ENCODE data around the gene STAT5B. TPM values are rescaled to one million over a fixed set of nuclear protein-coding genes. Genes with fewer than 3 reads are reported as not detected.

The STAT5B gene
- total RNA-seq, 1 experiment from 2014 or later = 102 TPM

- intact Hi-C loops (cut with micrococcal nuclease; ENCODE audit: unreplicated experiment) (no loop called here), in situ Hi-C loops (cut with HindIII; ENCODE audit: low pct_unique_long_range_greater_than_20kb, low sequenced_read_pairs) (no loop called here)
- no TSS peak for BruUV-seq (replicated peaks)
- TF ChIP-seq CTCF (IDR thresholded peaks at IDR 0.05) (peak; percentile 89), TCF7L2 (IDR thresholded peaks at IDR 0.05; ENCODE audit: low read depth, low read length) (no peak)
- Histone ChIP-seq H3K27me3 (ENCODE audit: control insufficient read depth, insufficient read depth, low read length) (no peaks in the 10 kb centered on the region), H3K9me3 (ENCODE audit: control insufficient read depth, insufficient read depth, low read depth, low read length) (no peaks in the 10 kb centered on the region), H3K4me3 (ENCODE audit: low read depth in 2 of 2, low read length in 2 of 2) (peak overlapping the region; percentile 47 to 69), H3K27ac (ENCODE audit: low read length) (peak overlapping the region; percentile 79), H3K4me1 (ENCODE audit: control insufficient read depth, insufficient read depth, low read length) (peaks cover 12% of the 10 kb centered on the region), H3K36me3 (ENCODE audit: control insufficient read depth, insufficient read depth, low read length) (no peaks in the 10 kb centered on the region)
- CTCF ChIA-PET = no interaction called here
- DNase-seq (ENCODE audit: low read depth, low spot score) (no peak), ATAC-seq (peak; percentile 80)
- POLR2A ChIA-PET = interaction anchor here (0.6 kb wide), 1 partner anchor 492 kb away, joined by 3 read pairs; no protein-coding TSS in a partner anchor
These were observed 92.2 kb downstream of the STAT5B start for GRCh38 chr17:42183741-42184711.

DNA sequence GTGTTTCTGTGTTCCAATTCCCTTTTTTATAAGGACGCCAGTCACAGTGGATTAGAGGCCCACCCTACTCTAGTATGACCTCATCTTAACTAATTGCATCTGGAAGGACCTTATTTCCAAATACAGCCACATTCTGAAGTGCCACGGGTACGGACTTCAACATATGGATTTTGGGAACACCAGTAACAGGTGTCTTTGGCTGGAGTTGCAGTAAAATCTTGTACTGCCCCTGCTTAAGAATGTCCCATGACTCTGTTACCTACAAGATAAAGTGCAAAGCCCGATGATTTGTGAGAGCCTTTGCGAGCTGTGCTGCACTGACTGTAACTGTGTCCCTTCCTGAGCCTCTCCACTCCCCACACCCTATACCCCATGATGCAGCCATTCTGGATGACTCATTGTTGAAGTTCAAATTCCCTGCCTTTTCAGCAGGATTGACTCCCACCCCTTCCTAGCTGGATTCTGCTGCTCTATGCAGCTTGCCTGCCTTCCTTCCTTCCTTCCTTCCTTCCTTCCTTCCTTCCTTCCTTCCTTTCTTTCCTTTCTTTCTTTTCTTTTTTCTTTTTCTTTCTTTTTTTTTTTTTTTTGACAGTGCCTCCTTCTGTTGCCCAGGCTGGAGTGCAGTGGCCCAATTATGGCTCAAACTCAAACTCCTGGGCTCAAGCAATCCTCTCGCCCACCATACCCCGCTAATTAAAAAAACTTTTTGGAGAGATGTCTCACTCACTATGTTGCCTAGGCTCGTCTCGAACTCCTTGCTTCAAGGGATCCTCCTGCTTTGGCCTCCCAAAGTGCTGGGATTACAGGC is 93.1 kb downstream of the STAT5B start:
- no peak for TF ChIP-seq SIN3A (IDR thresholded peaks at IDR 0.05; ENCODE audit: borderline replicate concordance, insufficient read depth, low read depth, low read length)
- no peak for TF ChIP-seq POLR2AphosphoS5 (IDR thresholded peaks at IDR 0.05; ENCODE audit: low read depth, low read length)
- TF ChIP-seq TCF7L2 (IDR thresholded peaks at IDR 0.05; ENCODE audit: low read depth, low read length) = no peak
- no peak for TF ChIP-seq REST (IDR thresholded peaks at IDR 0.05; ENCODE audit: insufficient read depth in 1 of 2, low read depth in 2 of 2, low read length in 1 of 2)
- TF ChIP-seq CTCF (IDR thresholded peaks at IDR 0.05) = no peak
- CTCF ChIA-PET = no interaction called here
- in situ Hi-C loops (cut with HindIII; ENCODE audit: low pct_unique_long_range_greater_than_20kb, low sequenced_read_pairs) = no loop called here

More for the DNA sequence above, 93.1 kb downstream of the STAT5B start:
- H3K4me1 ChIP-seq (ENCODE audit: control insufficient read depth, insufficient read depth, low read length) = peaks cover 12% of the 10 kb centered on the region
- H3K4me3 ChIP-seq (ENCODE audit: low read depth in 2 of 2, low read length in 2 of 2) = peak overlapping the region; percentile 47 to 69
- POLR2A ChIA-PET = interaction anchor here (0.6 kb wide), 1 partner anchor 491 kb away, joined by 3 read pairs; no protein-coding TSS in a partner anchor
- ATAC-seq (no peak), DNase-seq (ENCODE audit: low read depth, low spot score) (no peak)
- intact Hi-C loops (cut with micrococcal nuclease; ENCODE audit: unreplicated experiment) = no loop called here
- no peaks in the 10 kb centered on the region for H3K9me3 ChIP-seq (ENCODE audit: control insufficient read depth, insufficient read depth, low read depth, low read length)
- H3K27me3 ChIP-seq (ENCODE audit: control insufficient read depth, insufficient read depth, low read length) = no peaks in the 10 kb centered on the region
- H3K36me3 ChIP-seq (ENCODE audit: control insufficient read depth, insufficient read depth, low read length) = no peaks in the 10 kb centered on the region
- H3K27ac ChIP-seq (ENCODE audit: low read length) = peak overlapping the region; percentile 79
- no TSS peak for BruUV-seq (replicated peaks)
